Fibroblast of lung (primary cell): ENCODE results near the gene UCP1. TPM values are rescaled to one million over a fixed set of nuclear protein-coding genes. Genes with fewer than 3 reads are reported as not detected.

Experiments used
- DNase-seq, 2 donors: peaks; one replicate each; pipeline versions ENCODE4 v3.0.0 to v3.0.0-alpha.2; 2010; ENCODE audit warnings: low read depth in 2 of 2
- H2AFZ ChIP-seq: 2 replicates; pipeline ENCODE4 v1.5.1; 2012; ENCODE audit warnings: low read length, control low read depth, inconsistent platforms
- H3K27ac ChIP-seq: 2 replicates; pipeline ENCODE4 v1.5.1; 2011; ENCODE audit warnings: low read length, control low read depth; ENCODE audit not compliant: insufficient read depth
- H3K27me3 ChIP-seq: 2 replicates; pipeline ENCODE4 v1.5.1; 2011; ENCODE audit warnings: mild to moderate bottlenecking, low read length; ENCODE audit not compliant: control insufficient read depth, insufficient read depth
- H3K36me3 ChIP-seq: 2 replicates; pipeline ENCODE4 v1.5.1; 2011; ENCODE audit warnings: low read length; ENCODE audit not compliant: control insufficient read depth, insufficient read depth
- H3K4me1 ChIP-seq: 2 replicates; pipeline ENCODE4 v1.5.1; 2011; ENCODE audit warnings: low read length; ENCODE audit not compliant: control insufficient read depth, insufficient read depth; ENCODE audit errors: extremely low read depth
- H3K4me2 ChIP-seq: 2 replicates; pipeline ENCODE4 v1.5.1; 2011; ENCODE audit warnings: low read length, control low read depth; ENCODE audit not compliant: insufficient read depth; ENCODE audit errors: extremely low read depth
- H3K4me3 ChIP-seq, 4 experiments: fragments of 200-600 bp in 1 of 4; sonication (generic) in 1 of 4; replicated peaks in 1 of 4; 2 replicates each; pipeline ENCODE4 v1.5.1; 2011 to 2016; ENCODE audit warnings: low read length in 4 of 4, low read depth in 3 of 4, mild to moderate bottlenecking in 3 of 4, control low read depth in 2 of 4, inconsistent platforms in 1 of 4, mixed read lengths in 1 of 4; ENCODE audit not compliant: insufficient read depth in 1 of 4; ENCODE audit errors: control extremely low read depth in 1 of 4
- H3K79me2 ChIP-seq: 2 replicates; pipeline ENCODE4 v1.5.1; 2012; ENCODE audit warnings: mild to moderate bottlenecking, low read length, inconsistent platforms; ENCODE audit not compliant: control insufficient read depth, insufficient read depth
- H3K9ac ChIP-seq: 2 replicates; pipeline ENCODE4 v1.5.1; 2011; ENCODE audit warnings: mild to moderate bottlenecking, low read length, control low read depth; ENCODE audit not compliant: insufficient read depth
- H3K9me3 ChIP-seq: 2 replicates; pipeline ENCODE4 v1.5.1; 2012; ENCODE audit warnings: low read depth, low read length; ENCODE audit not compliant: control insufficient read depth, insufficient read depth
- H4K20me1 ChIP-seq: 2 replicates; pipeline ENCODE4 v1.5.1; 2011; ENCODE audit warnings: low read length; ENCODE audit not compliant: control insufficient read depth, insufficient read depth; ENCODE audit errors: extremely low read depth
- EZH2 ChIP-seq: IDR thresholded peaks from 2 replicates; pipeline ENCODE4 v1.5.1; 2012; ENCODE audit warnings: low read length, control low read depth, mild to moderate bottlenecking; ENCODE audit errors: missing control alignments
- polyA plus RNA-seq, 2 donors: library from polyadenylated mRNA; depleted of rRNA in 1 of 2; stranded (reverse) in 1 of 2; unstranded in 1 of 2; fragments of >200 nt; gene quantifications; 2 replicates each; pipeline ENCODE4 v1.2.1, GENCODE V29; 2011 to 2012; ENCODE audit warnings: missing spikeins in 1 of 2
- total RNA-seq: library from RNA; depleted of rRNA; stranded (reverse); fragments of >200 nt; gene quantifications from 2 replicates; pipeline ENCODE4 v1.2.1, GENCODE V29; 2014
- TF ChIP-seq, protein P1 (sequence below), 2 donors: IDR thresholded peaks in 1 of 2; conservative IDR thresholded peaks in 1 of 2; 1 replicate in 1 of 2; 2 replicates in 1 of 2; pipeline ENCODE4 v1.5.1; 2011 to 2012; ENCODE audit warnings: low read length in 2 of 2, control low read depth in 1 of 2, inconsistent platforms in 1 of 2, low read depth in 1 of 2, mild to moderate bottlenecking in 1 of 2

Gene UCP1
- total and polyA plus RNA-seq, 2 donors (not counting 1 experiment from before 2014, with no cell fraction given) = not detected

DNA sequence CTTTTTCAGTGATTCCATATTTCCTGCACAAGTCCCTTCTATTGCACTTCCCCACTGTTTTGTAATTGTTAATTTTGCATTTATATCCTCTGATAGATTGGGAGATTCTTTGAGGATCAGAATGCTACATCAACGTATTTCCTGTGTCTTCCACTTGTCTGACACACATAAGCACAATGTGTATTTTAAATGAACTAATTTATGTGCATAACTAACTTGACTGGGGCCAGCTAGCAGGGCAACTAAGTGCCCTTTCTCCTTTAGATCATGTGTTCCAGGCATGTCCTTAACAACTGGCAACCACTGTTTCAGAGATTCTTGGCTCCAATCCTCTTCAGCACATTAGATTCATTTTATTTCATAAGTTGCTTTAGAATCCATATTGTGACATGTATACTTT lies 15.7 kb upstream of the UCP1 start:
- no peaks in the 10 kb centered on the region for H4K20me1 ChIP-seq
- H3K9me3 ChIP-seq = no peaks in the 10 kb centered on the region
- H3K79me2 ChIP-seq = no peaks in the 10 kb centered on the region
- H3K27me3 ChIP-seq = peaks cover 9% of the 10 kb centered on the region
- H3K4me3 ChIP-seq = no peak overlapping the region
- no peak overlapping the region for H3K27ac ChIP-seq
- DNase-seq = no peak
- H2AFZ ChIP-seq = no peak overlapping the region
- H3K9ac ChIP-seq = no peak overlapping the region
- TF ChIP-seq, protein P1, sequence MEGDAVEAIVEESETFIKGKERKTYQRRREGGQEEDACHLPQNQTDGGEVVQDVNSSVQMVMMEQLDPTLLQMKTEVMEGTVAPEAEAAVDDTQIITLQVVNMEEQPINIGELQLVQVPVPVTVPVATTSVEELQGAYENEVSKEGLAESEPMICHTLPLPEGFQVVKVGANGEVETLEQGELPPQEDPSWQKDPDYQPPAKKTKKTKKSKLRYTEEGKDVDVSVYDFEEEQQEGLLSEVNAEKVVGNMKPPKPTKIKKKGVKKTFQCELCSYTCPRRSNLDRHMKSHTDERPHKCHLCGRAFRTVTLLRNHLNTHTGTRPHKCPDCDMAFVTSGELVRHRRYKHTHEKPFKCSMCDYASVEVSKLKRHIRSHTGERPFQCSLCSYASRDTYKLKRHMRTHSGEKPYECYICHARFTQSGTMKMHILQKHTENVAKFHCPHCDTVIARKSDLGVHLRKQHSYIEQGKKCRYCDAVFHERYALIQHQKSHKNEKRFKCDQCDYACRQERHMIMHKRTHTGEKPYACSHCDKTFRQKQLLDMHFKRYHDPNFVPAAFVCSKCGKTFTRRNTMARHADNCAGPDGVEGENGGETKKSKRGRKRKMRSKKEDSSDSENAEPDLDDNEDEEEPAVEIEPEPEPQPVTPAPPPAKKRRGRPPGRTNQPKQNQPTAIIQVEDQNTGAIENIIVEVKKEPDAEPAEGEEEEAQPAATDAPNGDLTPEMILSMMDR (conservative IDR thresholded peaks at IDR 0.05 in 1 of 2, IDR thresholded peaks at IDR 0.05 in 1 of 2; ENCODE audit: low read depth in 1 of 2, low read length in 2 of 2) = no peak
- TF ChIP-seq EZH2 = no peak
- no peaks in the 10 kb centered on the region for H3K36me3 ChIP-seq
- H3K4me1 ChIP-seq = no peaks in the 10 kb centered on the region
- H3K4me2 ChIP-seq = no peak overlapping the region

DNA sequence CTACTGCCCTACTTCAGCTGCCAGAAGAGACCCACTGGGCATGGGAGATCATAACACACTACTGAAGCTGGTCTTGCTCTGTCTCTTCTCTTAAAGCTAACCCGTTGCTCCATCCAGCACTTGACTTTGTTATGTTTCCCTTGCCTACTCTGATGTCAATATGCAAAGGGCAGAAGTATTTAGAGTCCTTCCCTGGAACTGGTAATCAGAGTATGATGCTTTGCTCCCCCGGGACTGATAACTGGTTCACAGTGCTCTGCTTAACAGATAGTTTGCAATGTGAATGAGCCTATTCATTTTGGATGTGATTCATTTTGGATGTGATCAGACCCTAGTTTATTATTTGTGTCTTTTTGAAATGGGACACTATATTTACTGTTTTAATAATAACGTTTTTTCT lies 12.3 kb upstream of the UCP1 start:
- Histone ChIP-seq H3K9ac (no peak overlapping the region), H3K4me3 (no peak overlapping the region), H3K36me3 (no peaks in the 10 kb centered on the region), H3K27me3 (peaks cover 20% of the 10 kb centered on the region), H3K27ac (no peak overlapping the region), H2AFZ (no peak overlapping the region), H3K4me2 (no peak overlapping the region), H3K79me2 (no peaks in the 10 kb centered on the region), H4K20me1 (no peaks in the 10 kb centered on the region), H3K9me3 (no peaks in the 10 kb centered on the region), H3K4me1 (no peaks in the 10 kb centered on the region)
- TF ChIP-seq, protein P1 (conservative IDR thresholded peaks at IDR 0.05 in 1 of 2, IDR thresholded peaks at IDR 0.05 in 1 of 2; ENCODE audit: low read depth in 1 of 2, low read length in 2 of 2) = no peak
- TF ChIP-seq EZH2 = no peak
- no peak for DNase-seq

DNA sequence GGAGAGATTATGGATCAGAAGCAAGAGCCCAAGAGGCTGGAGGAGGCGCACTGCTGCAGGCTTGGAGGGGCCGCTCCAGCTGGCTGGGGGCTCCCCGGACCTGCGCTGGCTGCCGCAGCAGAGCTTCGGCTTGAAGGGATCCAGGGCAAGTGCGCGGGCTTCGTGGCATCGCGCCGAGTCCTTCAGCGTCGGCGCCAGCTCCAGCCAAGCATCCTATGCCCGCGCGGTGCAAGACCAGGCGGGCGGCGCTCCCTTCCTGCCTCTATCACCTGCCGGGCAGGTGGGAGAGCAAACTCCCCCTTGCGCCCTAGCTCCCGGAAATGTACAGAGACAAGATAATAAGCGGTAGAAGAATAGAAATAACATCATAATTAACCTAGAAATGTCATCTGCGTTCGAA lies 10.5 kb upstream of the UCP1 start:
- Histone ChIP-seq H4K20me1 (no peaks in the 10 kb centered on the region), H3K4me1 (no peaks in the 10 kb centered on the region), H3K4me2 (no peak overlapping the region), H3K9ac (no peak overlapping the region), H3K27ac (no peak overlapping the region), H3K9me3 (no peaks in the 10 kb centered on the region), H3K27me3 (peaks cover 18% of the 10 kb centered on the region), H2AFZ (no peak overlapping the region), H3K79me2 (no peaks in the 10 kb centered on the region), H3K4me3 (no peak overlapping the region), H3K36me3 (no peaks in the 10 kb centered on the region)
- DNase-seq = no peak
- TF ChIP-seq, protein P1 (conservative IDR thresholded peaks at IDR 0.05 in 1 of 2, IDR thresholded peaks at IDR 0.05 in 1 of 2; ENCODE audit: low read depth in 1 of 2, low read length in 2 of 2) = no peak
- TF ChIP-seq EZH2 = no peak
